ENCODE data around the gene CDH1.
"Not testable (repeated sequence)": the region's sequence is repeated elsewhere in the genome, so short reads cannot be mapped to it uniquely, and the experiment has no call there.

Gene CDH1

DNA sequence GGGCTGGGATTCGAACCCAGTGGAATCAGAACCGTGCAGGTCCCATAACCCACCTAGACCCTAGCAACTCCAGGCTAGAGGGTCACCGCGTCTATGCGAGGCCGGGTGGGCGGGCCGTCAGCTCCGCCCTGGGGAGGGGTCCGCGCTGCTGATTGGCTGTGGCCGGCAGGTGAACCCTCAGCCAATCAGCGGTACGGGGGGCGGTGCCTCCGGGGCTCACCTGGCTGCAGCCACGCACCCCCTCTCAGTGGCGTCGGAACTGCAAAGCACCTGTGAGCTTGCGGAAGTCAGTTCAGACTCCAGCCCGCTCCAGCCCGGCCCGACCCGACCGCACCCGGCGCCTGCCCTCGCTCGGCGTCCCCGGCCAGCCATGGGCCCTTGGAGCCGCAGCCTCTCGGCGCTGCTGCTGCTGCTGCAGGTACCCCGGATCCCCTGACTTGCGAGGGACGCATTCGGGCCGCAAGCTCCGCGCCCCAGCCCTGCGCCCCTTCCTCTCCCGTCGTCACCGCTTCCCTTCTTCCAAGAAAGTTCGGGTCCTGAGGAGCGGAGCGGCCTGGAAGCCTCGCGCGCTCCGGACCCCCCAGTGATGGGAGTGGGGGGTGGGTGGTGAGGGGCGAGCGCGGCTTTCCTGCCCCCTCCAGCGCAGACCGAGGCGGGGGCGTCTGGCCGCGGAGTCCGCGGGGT, at the start of gene CDH1:
TSS of gene CDH1 (plus strand) at position 247 of the 684 bp plus-strand sequence. CDS start at position 371, 124 bp downstream.
- DNase-seq (ENCODE audit: low read depth), result no peak

DNA sequence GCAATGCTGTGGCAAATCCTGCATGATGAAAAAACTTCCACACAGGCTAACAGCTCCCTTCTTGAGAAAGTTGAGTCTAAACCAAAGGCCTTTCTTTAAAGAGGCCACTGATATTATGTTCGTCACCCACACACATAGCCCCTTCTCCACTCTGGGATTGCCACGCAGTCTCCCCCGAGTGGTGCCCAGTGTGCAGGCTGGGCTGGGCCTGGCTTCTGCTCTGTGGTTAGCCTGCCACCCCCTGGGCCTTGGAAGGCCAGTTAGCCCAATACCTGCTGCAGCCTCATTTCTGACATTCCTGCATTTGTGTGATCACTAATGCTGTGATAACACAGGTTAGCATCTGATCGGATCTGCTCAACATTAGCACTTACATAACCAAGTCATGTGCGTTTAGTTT, 47.2 kb upstream of the CDH1 start:
- DNase-seq (ENCODE audit: low read depth), result no peak

DNA sequence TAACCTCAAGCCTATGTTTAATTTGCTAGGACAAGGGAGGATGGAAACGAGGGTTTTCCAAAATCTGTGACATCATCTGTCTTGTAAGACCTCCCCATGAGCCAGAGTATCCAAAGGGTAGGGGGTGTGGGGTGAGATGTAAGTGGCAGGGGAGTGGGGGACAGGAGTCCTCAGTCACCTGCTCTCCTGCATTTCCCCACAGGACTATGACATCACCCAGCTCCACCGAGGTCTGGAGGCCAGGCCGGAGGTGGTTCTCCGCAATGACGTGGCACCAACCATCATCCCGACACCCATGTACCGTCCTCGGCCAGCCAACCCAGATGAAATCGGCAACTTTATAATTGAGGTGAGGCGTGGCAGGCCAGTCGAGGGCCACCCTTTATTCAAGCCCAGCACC, 41.5 kb upstream of the CDH1 start:
- DNase-seq (ENCODE audit: low read depth), result no peak

DNA sequence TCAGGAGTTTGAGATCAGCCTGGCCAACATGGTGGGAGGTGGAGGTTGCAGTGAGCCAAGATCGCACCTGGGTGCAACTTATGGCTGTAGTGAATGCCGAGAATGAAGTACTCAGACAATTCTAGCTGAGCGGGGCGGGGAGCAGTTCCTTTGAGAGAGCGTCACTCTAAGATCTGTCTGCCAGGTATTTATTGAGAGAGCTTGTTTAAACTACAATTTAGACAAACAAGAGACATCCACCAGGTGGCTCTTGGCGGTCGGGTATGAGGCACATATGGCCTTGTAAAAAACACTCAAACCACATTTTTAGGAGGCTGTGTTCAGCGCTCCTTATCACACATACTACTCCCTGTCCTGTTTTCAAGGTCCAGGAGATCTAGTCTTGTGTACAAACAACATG, 40.6 kb upstream of the CDH1 start:
- no peak for DNase-seq (ENCODE audit: low read depth)

DNA sequence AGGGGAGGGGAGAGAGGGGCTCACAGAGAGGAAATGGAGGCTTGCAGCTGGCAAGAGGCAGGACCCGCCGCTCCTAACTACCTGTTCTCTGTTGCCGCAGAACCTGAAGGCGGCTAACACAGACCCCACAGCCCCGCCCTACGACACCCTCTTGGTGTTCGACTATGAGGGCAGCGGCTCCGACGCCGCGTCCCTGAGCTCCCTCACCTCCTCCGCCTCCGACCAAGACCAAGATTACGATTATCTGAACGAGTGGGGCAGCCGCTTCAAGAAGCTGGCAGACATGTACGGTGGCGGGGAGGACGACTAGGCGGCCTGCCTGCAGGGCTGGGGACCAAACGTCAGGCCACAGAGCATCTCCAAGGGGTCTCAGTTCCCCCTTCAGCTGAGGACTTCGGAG, 39.0 kb upstream of the CDH1 start:
- DNase-seq (ENCODE audit: low read depth), result no peak

DNA sequence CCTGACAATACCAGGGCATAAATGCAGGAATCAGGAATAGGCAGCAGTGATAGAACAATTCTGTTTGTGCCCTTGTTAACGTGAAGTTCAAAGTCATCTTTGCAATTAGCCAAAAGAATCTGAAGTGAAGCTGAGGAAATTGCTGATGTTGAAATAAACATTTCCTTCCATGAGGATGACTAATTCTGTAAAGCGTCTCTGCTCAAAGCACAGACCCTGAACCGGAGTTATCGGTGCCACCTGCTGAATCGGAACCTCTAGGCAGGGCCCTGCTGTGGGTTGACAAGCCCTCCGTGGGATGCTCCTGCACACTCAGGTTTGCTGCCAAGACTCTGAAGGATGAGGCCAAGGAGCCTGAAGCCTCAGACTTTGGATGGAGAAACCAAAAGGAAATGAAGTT, 37.0 kb upstream of the CDH1 start:
- peak; percentile 48 for DNase-seq (ENCODE audit: low read depth)

DNA sequence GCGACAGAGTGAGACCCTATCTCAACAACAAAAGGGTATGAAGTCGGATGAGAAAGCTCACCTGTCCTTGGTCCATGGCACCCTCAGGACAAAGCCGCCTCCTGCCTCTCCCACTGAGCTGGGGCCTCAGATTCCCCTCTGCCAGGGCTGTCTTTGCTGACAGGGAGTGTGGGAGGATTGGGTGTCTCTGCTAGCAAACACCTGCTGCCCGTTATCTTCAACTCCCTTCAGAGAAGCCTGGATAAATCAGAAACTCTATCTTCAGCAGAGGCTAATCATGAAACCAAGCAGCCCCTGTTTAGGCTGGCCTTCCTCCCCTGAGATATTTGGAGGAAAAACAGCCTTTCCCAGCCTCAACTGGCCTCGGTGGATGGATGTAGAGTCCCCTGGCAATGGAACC, 36.3 kb upstream of the CDH1 start:
- no peak for DNase-seq (ENCODE audit: low read depth)

DNA sequence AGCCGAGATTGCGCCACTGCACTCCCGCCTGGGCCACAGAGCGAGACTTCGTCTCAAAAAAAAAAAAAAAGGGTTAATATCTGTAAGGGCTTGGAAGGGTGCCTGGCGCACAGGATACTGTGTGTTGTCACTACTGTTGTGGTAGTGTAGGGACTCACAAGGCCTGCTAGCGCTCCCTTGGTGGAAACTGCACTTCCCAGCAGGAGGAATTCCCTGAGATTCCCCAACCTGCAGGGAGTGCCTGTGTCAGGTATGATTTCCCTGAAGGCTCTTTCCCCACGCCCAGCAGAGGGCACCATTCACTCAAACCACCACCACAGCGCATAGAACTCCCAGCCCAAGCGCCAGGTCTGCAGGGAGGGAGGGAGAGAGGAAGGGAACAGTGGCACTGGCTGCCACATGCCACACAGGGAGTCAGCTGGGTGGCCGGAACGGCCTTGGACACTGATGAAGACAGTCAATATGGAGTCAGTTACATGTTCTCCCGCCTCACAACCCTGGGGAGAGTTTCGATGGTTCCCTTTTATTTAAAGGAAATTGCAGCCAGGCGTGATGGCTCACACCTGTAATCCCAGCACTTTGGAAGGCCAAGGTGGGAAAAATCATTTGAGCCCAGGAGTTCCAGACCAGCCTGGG, 32.7 kb upstream of the CDH1 start:
- peak; percentile 69 for DNase-seq (ENCODE audit: low read depth)

DNA sequence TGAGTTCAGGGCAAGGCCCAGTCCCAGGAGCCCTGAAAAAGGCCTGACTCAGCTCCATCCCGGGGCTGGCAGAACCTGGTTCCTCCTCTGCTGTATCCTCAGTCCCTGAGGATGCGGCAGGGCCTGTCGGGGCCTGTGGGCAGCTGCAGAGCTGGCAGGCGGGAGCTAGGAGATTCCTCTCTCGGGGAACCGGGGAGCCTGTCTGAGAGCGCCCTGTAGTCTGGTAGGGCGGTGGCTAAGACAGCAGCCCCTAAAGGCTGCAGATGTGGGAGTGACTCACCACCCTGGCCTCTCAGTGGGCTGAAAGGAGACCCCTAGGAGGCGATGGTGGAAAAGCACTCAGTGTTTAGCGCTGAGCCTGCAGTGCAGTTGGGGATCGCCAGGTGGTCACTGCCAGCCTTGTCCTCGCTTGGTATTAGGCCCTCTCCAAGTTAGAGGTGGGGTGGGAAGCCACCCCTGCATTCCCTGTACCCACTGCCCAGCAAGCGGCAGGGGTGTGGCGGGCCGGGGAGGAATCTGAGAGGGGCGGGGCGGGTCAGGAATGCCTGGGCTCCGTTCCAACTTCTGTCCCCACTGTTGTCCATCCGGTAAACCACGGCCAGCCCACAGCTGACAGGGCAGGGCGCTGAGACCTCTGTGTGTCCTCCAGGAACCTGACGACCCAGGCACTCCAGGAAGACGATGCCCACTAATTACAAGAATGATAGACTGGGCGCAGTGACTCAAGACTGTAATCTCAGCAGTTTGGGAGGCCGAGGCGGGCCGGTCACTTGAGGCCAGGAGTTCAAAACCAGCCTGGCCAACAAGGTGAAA, 29.5 kb upstream of the CDH1 start:
- peak; percentile 67 for DNase-seq (ENCODE audit: low read depth)

DNA sequence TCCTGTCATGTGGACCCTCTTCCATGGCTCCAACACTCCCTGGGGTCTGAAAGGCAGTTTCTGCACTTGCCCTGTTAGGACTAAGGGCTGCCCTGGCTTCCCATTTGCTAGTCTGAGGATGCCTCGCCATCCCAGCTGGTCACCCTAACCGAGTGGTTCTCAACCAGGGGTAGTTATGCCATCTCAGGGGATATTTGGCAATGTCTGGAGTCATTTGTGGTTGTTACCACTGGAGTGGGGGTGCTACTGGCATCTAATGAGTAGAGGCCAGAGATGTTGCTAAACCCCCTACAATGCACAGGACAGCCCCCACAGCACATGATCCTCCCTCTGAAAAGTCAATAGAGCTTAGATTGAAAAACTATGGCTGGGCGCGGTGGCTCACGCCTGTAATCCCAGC, 26.9 kb upstream of the CDH1 start:
- DNase-seq (ENCODE audit: low read depth), result no peak

DNA sequence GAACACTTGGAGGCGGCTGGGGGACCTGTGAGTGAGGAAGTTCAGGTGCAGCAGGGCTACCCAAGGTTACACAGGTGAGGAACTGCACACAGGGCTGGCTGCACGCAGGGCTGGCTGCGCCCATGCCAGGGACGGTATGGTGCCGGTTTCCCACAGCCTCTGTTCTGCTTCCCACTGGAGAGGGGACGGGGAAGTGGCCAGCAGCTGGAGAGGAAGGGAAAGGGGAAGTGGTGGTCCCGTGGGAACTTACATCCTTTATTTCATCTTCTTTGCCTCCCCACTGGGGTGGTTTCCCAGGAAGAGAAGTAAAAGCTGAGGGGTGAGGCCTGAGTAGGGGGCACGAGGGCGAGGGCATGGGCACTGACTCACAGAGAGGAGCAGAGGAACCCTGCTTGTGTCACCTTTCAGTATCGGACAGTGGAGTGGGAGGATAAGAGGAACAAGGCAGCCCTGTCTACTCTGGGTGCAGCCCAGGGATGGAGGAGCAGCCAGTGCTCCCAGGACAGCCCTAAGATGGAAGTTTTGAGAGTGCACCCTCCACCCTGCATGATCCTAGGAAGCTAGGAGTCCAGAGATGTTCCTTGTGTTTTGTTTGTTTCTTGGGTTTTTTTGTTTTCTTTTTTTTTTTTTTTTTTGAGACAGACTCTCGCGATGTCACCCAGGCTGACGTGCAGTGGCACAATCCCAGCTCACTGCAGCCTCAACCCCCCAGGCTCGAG, 25.5 kb upstream of the CDH1 start:
- no peak for DNase-seq (ENCODE audit: low read depth)

DNA sequence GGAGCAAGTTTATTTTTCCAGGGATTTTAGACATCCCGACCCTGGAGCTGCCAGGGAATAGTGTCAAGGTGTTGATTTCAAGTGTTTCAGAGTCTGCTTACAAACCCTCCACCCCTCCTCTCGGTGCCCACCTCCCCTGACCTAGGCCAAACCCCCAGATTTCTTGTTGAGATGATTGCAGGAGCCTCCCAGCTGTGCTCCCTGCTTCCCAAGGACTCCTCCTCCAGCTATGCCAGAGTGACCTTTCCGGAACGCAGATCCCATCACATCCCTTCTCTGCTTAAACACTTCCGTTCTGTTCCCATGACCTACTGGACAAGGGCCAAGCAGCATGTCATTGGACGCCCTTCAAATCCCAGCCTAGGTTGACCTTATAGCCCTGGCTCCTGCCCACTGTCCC, 23.7 kb upstream of the CDH1 start:
- DNase-seq (ENCODE audit: low read depth), result no peak

DNA sequence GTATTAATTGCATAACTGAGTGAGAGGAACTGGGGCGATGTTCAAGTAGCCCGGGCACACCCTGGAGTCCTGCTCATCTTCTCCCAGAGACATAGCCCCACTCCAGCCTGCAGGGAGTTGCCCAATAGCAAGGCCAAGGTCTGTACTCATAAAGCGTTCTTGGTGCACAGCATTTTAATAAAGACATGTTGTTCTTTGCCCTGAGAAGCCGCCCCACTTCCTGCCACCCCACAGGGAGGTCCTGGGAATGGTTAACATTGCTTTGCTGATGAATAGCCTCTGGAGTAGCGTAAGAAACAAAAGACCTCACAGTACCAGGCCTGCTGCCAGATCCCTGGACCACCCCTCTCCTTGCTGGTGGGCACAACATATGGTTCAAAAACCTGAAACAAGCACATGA, 21.6 kb upstream of the CDH1 start:
- peak; percentile 23 for DNase-seq (ENCODE audit: low read depth)

DNA sequence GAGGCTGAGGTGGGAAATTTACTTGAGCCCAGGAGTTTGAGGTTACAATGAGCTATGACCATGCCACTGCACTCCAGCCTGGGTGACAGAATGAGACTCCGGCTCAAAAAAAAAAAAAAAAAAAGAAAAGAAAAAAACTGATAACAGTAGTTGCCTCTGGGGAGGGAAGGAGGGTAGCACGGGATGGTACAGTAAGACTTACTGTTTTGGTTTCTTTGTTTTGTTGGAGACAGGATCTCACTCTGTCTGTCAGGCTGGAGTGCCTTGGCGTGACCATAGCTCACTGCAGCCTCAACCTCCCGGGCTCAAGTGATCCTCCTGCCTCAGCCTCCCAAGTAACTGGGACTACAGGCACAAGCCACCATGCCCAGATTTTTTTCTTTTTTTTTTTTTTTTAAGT, 20.6 kb upstream of the CDH1 start:
- DNase-seq (ENCODE audit: low read depth), result not testable (repeated sequence)

DNA sequence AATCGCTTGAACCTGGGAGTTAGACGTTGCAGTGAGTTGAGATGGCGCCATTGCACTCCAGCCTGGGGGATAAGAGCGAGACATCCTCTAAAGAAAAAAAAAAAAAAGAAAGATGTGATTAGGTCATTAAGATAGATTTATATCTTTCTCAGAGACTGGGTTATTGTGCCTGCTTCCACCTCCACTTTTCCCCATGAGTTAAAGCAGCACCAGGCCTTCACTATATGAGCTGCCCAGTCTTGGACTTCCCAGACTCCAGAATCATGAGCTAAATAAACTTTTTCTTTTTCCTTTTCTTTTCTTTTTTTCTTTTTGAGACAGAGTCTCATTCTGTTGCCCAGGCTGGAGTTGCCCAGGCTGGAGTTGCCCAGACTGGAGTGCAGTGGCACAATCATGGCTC, 19.4 kb upstream of the CDH1 start:
- DNase-seq (ENCODE audit: low read depth), result no peak

DNA sequence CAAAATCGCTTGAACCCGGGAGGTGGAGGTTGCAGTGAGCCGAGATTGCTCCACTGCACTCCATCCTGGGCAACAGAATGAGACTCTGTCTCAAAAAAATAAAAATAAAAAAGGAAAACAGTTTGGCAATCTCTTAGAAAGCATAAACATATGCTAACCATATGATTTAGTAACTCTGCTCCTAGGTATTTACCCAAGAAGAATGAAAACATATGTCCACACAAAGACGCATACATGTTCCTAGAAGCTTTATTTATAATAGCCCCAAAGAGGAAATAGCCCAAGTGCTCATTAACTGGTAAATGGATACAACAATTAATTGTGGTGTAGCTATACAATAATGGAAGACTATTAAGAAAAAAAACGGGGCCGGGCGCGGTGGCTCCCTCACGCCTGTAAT, 18.5 kb upstream of the CDH1 start:
- DNase-seq (ENCODE audit: low read depth), result no peak

DNA sequence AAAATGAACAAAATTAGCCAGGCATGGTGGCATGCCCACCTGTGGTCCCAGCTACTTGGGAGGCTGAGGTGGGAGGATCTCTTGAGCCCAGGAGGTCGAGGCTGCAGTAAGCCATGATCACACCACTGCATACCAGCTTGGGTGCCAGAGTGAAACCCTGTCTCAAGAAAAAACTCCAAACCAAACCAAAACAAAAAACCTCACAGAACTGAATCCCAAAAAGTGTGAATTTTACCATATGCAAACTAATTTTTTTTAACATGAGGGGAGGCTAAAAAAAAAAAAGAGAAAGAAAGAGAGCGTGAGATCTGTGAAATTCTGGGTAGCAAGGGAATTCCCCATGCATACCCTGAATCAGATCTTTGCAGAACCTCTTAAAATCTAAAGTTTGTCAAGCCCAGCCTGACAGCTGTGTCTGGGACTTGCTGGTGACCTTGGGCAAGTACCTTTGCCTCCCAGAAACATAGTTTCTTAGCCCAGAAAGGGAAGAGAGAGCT, 17.1 kb upstream of the CDH1 start:
- DNase-seq (ENCODE audit: low read depth), result no peak

DNA sequence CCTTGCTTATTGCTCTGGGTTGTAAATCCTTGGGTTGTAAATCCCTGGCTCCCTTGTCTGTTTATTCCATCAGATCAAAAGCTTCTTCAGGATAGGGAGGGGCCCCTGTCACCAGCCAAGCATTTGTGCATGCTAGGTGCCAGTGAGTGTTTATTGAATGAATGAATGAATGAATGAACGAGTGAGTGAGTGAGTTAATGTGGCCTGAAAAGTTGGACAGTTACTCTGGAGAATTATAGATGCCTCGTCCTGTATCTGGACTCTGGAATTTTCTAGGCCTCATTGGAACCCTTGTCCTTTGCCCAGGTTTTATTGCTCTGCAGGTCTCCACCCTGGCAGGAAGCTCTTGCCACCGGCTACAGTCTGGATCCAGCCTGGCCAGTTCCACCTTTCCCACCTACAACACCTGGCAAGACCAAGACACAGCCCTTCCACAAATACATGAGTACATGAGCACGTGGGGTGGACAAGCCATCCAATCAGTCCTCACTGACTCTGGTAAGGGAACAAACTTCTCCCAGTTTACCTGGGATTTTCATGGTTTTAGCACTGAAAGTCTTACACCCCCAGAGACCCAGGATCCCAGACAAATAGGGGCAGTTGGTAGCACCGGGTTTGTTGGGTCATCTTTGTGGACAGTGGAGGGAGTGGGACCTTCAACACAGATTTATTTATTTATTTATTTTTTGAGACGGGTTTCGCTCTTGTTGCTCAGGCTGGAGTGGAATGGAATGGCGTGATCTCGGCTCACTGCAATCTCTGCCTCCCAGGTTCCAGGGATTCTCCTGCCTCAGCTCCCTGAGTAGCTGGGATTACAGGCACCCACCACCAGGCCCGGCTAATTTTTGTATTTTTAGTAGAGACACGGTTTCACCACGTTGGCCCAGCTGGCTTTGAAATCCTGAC, 14.7 kb upstream of the CDH1 start:
- DNase-seq (ENCODE audit: low read depth), result no peak

DNA sequence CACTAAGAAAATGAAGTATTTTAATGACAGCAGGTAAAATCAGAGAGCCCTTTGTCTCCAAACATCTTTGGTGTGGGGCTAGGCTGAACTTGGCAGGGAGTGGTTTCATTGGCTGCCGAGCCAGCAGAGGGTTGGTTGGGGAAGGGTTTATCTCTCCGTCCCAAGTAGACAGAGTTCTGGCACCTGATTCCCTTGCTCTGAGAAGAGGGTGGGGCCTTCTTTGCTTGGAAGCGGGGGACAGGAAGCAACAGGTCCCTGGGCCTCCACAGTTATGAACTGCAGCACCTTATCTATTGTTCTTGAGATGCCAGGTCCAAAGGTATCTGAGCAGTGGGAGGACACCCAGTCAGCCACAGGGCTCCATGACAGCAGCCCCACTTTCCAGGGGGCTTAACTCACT, 12.3 kb upstream of the CDH1 start:
- DNase-seq (ENCODE audit: low read depth), result no peak

DNA sequence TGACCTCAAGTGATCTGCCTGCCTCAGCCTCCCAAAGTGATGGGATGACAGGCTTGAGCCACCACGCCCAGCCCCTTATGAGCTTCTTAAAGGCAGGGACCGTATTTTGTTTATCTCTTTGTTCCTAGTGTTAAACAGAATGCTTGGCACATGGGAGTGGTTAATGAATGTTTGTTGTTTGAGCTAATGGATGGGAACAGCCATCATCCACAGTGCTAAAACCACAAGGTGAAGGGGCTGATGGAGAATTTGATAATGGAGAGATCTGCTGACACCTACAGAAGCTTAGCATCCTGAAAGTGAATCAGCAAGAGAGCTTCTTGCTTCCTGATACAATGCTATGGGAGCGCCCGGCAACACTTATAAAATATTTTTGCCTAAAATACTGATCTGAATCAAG, 8.6 kb upstream of the CDH1 start:
- no peak for DNase-seq (ENCODE audit: low read depth)

DNA sequence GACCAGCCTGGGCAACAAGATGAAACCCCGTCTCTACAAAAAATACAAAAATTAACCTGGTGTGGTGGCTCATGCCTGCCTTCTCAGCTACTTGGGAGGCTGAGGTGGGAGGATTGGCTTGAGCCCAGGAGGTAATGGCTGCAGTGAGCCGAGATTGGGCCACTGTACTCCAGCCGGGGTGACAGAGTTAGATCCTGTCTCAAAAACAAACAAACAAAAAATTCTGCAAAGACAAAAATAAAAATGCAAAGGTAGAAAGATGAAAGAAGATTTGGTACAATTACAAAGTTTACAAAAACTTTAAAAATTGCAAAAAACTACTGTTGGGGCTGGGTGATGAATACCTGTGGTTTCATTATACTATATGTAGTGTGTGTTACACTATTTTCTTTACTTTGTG, 5.5 kb upstream of the CDH1 start:
- DNase-seq (ENCODE audit: low read depth), result no peak

Data from EH (cell line).